ENCODE results near the gene SYK. TPM values are rescaled to one million over a fixed set of nuclear protein-coding genes. Genes with fewer than 3 reads are reported as not detected.

Gene SYK
- total RNA-seq, 2 donors from 2014 or later = 4.5 to 43.6 TPM

GRCh38 chr9:90803860-90804593, 2.4 kb downstream of the SYK start:
- no peak overlapping the region for H3K4me3 ChIP-seq
- TF ChIP-seq CTCF (IDR thresholded peaks at IDR 0.05) = no peak
- no peaks in the 10 kb centered on the region for H3K4me1 ChIP-seq (replicated peaks)
- no peaks in the 10 kb centered on the region for H3K9me3 ChIP-seq
- H3K36me3 ChIP-seq = no peaks in the 10 kb centered on the region
- 76% methylated on average over 3 of the region's 3 CpGs for WGBS
- intact Hi-C loops (cut with DNase I) = no loop called here
- no peaks in the 10 kb centered on the region for H3K27me3 ChIP-seq (replicated peaks; ENCODE audit: insufficient read depth)
- no peak for DNase-seq (ENCODE audit: low spot score)
- no peak overlapping the region for H3K27ac ChIP-seq

- intact Hi-C loops (cut with DNase I) = no loop called here
- no peaks in the 10 kb centered on the region for H3K36me3 ChIP-seq
Observed at GRCh38 chr9:90805006-90805996, 3.7 kb downstream of the SYK start.

GRCh38 chr9:90807006-90807405, 5.4 kb downstream of the SYK start:
- H3K27me3 ChIP-seq (replicated peaks; ENCODE audit: insufficient read depth) = no peaks in the 10 kb centered on the region
- intact Hi-C loops (cut with DNase I) = no loop called here
- no peak overlapping the region for H3K4me3 ChIP-seq
- no peaks in the 10 kb centered on the region for H3K9me3 ChIP-seq
- H3K4me1 ChIP-seq (replicated peaks) = no peaks in the 10 kb centered on the region
- no peak overlapping the region for H3K27ac ChIP-seq
- no peaks in the 10 kb centered on the region for H3K36me3 ChIP-seq
- no peak for DNase-seq (ENCODE audit: low spot score)
- WGBS = 98% methylated on average over 3 of the region's 3 CpGs
- TF ChIP-seq POLR2AphosphoS5 (IDR thresholded peaks at IDR 0.05) = no peak
- TF ChIP-seq CTCF (IDR thresholded peaks at IDR 0.05) = no peak
- no peak for TF ChIP-seq POLR2A (IDR thresholded peaks at IDR 0.05)

More at GRCh38 chr9:90805006-90805996, 3.7 kb downstream of the SYK start:
- H3K27me3 ChIP-seq (replicated peaks; ENCODE audit: insufficient read depth) = no peaks in the 10 kb centered on the region
- DNase-seq (ENCODE audit: low spot score) = no peak
- H3K9me3 ChIP-seq = no peaks in the 10 kb centered on the region
- 64% methylated on average over 6 of the region's 6 CpGs for WGBS
- H3K4me3 ChIP-seq = no peak overlapping the region
- no peak for TF ChIP-seq POLR2AphosphoS5 (IDR thresholded peaks at IDR 0.05)
- no peak for TF ChIP-seq CTCF (IDR thresholded peaks at IDR 0.05)
- TF ChIP-seq POLR2A (IDR thresholded peaks at IDR 0.05) = no peak
- no peak overlapping the region for H3K27ac ChIP-seq
- H3K4me1 ChIP-seq (replicated peaks) = no peaks in the 10 kb centered on the region

GRCh38 chr9:90808398-90808797, 6.8 kb downstream of the SYK start:
- no peaks in the 10 kb centered on the region for H3K36me3 ChIP-seq
- intact Hi-C loops (cut with DNase I) = no loop called here
- H3K9me3 ChIP-seq = no peaks in the 10 kb centered on the region
- H3K4me3 ChIP-seq = no peak overlapping the region
- no peaks in the 10 kb centered on the region for H3K4me1 ChIP-seq (replicated peaks)
- no peaks in the 10 kb centered on the region for H3K27me3 ChIP-seq (replicated peaks; ENCODE audit: insufficient read depth)
- no peak for TF ChIP-seq POLR2A (IDR thresholded peaks at IDR 0.05)
- TF ChIP-seq CTCF (IDR thresholded peaks at IDR 0.05) = no peak
- TF ChIP-seq POLR2AphosphoS5 (IDR thresholded peaks at IDR 0.05) = no peak
- 60% methylated on average over 6 of the region's 6 CpGs for WGBS
- DNase-seq (ENCODE audit: low spot score) = no peak
- H3K27ac ChIP-seq = no peak overlapping the region
